Measurements from ENCODE around the gene DSTYK.

Gene DSTYK

DNA sequence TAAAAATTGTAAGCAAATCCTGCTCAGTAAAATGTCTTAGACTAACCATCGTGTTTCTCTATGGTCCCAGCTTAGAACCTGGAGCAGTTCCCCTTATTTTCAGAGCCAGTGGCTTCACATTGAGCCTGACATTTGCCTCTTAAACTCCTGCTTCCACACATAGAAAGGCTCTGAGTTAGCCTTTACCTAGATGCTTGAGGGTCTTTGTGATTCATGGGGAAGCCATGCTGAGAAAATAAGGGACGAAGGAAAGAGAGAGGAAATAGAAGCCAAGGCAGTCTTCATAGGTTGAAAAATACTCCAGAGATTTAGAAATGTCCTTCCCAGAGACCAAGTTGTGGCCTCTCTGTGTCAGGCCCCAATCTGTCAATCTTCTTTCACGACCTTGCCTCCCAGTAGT is 73.6 kb downstream of the DSTYK start:
- no peak for DNase-seq (ENCODE audit: extremely low spot score)
- ChIA-PET POLR2A (no interaction called here), CTCF (interaction anchor here (1.7 kb wide), 1 partner anchor 12 kb away, joined by 3 read pairs; no protein-coding TSS in a partner anchor)
- TF ChIP-seq, protein P1, sequence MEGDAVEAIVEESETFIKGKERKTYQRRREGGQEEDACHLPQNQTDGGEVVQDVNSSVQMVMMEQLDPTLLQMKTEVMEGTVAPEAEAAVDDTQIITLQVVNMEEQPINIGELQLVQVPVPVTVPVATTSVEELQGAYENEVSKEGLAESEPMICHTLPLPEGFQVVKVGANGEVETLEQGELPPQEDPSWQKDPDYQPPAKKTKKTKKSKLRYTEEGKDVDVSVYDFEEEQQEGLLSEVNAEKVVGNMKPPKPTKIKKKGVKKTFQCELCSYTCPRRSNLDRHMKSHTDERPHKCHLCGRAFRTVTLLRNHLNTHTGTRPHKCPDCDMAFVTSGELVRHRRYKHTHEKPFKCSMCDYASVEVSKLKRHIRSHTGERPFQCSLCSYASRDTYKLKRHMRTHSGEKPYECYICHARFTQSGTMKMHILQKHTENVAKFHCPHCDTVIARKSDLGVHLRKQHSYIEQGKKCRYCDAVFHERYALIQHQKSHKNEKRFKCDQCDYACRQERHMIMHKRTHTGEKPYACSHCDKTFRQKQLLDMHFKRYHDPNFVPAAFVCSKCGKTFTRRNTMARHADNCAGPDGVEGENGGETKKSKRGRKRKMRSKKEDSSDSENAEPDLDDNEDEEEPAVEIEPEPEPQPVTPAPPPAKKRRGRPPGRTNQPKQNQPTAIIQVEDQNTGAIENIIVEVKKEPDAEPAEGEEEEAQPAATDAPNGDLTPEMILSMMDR (IDR thresholded peaks at IDR 0.05; ENCODE audit: control extremely low read depth, extremely low read depth, low read depth, missing control alignments), result no peak

DNA sequence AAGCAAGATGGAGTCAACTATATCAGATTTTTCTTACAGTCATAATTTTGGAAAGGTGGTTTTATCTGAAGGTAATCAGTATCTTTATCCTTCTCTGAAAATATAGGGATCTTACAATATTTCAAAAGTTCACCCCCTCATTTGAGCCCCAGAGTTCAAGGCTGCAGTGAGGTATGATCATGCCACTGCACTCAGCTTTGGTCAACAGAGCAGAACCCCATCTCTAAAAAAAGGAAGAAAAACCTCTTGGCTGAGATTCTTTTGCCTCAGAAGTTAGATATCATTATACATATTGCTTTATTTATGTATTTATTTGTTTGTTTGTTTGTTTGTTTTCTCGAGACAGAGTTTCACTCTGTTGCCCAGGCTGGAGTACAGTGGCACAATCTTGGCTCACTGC is 78.2 kb downstream of the DSTYK start:
- TF ChIP-seq, protein P1 (IDR thresholded peaks at IDR 0.05; ENCODE audit: control extremely low read depth, extremely low read depth, low read depth, missing control alignments), result no peak
- ChIA-PET CTCF (interaction anchor here (2.9 kb wide), 1 partner anchor 11 kb away, joined by 14 read pairs; the partner anchor contains the start of gene RBBP5), POLR2A (no interaction called here)

GRCh38 chr1:205129447-205130029 is 82.0 kb downstream of the DSTYK start:
- no peak for DNase-seq (ENCODE audit: extremely low spot score)
- TF ChIP-seq, protein P1 (IDR thresholded peaks at IDR 0.05; ENCODE audit: control extremely low read depth, extremely low read depth, low read depth, missing control alignments), result no peak

More for the DNA sequence above, 78.2 kb downstream of the DSTYK start:
- DNase-seq (ENCODE audit: extremely low spot score), result no peak

GRCh38 chr1:205128050-205128449 is 83.5 kb downstream of the DSTYK start:
- TF ChIP-seq, protein P1 (IDR thresholded peaks at IDR 0.05; ENCODE audit: control extremely low read depth, extremely low read depth, low read depth, missing control alignments), result no peak
- no peak for DNase-seq (ENCODE audit: extremely low spot score)
- POLR2A ChIA-PET, result no interaction called here
- CTCF ChIA-PET, result interaction anchor here (1.0 to 4.9 kb wide), 3 partner anchors 13 to 145 kb away, joined by 3 to 33 read pairs (median 7); no protein-coding TSS in a partner anchor

More at GRCh38 chr1:205129447-205130029, 82.0 kb downstream of the DSTYK start:
- ChIA-PET CTCF (interaction anchor here (0.9 to 4.9 kb wide), 4 partner anchors 12 to 126 kb away, joined by 3 to 33 read pairs (median 5); no protein-coding TSS in a partner anchor), POLR2A (interaction anchor here (1.5 kb wide), 1 partner anchor 8 kb away, joined by 4 read pairs; the partner anchor contains the start of gene RBBP5)

DNA sequence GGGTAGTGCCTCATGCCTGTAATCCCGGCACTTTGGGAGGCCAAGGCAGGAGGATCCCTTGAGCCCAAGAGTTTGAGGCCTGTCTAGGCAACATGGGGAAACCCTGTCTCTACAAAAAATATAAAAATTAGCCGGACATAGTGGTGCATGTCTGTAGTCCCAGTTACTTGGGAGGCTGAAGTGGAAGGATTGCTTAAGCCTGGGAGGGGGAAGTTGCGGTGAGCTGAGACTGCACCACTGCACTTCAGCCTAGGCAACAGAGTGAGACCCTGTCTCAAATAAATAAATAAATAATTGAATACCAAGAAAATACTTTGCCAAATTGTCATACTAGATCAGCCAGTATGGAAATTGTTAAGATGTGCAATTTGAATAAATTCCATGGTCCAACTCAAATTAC is 83.9 kb downstream of the DSTYK start:
- TF ChIP-seq, protein P1 (IDR thresholded peaks at IDR 0.05; ENCODE audit: control extremely low read depth, extremely low read depth, low read depth, missing control alignments), result no peak
- DNase-seq (ENCODE audit: extremely low spot score), result no peak
- ChIA-PET POLR2A (no interaction called here), CTCF (interaction anchor here (2.0 to 4.9 kb wide), 2 partner anchors 14 to 128 kb away, joined by 7 to 33 read pairs; no protein-coding TSS in a partner anchor)

- DNase-seq (ENCODE audit: extremely low spot score), result peak; percentile 33
- ChIA-PET POLR2A (no interaction called here), CTCF (interaction anchor here (1.4 to 4.5 kb wide), 5 partner anchors 11 to 149 kb away, joined by 3 to 31 read pairs (median 4); no protein-coding TSS in a partner anchor)
- TF ChIP-seq, protein P1 (IDR thresholded peaks at IDR 0.05; ENCODE audit: control extremely low read depth, extremely low read depth, low read depth, missing control alignments), result no peak
These were observed 86.8 kb downstream of the DSTYK start for GRCh38 chr1:205124726-205125125.

Measured in GM10248 (cell line).